HL-60 (cell line): Measurements from ENCODE around the gene FAM219A.
"Not testable (repeated sequence)": the region's sequence is repeated elsewhere in the genome, so short reads cannot be mapped to it uniquely, and the experiment has no call there.

Experiments used
- DNase-seq, 2 experiments: peaks; one replicate each; pipeline ENCODE4 v3.0.0-alpha.2; 2010 to 2020; ENCODE audit warnings: low read depth in 1 of 2, low spot score in 1 of 2
- H3K27ac ChIP-seq: fragments of 250-450 bp; sonication (Bioruptor Pico); replicated peaks from 2 replicates; pipeline ENCODE4 v1.5.1; 2020; ENCODE audit warnings: mild to moderate bottlenecking, moderate library complexity
- H3K27me3 ChIP-seq: fragments of 250-450 bp; sonication (Bioruptor Pico); 2 replicates; pipeline ENCODE4 v1.5.1; 2021; ENCODE audit warnings: mild to moderate bottlenecking, moderate library complexity; ENCODE audit not compliant: insufficient read depth, poor library complexity, severe bottlenecking
- H3K4me3 ChIP-seq: replicated peaks from 2 replicates; pipeline ENCODE4 v1.5.1; 2011; ENCODE audit warnings: mild to moderate bottlenecking, control low read depth, low read length; ENCODE audit not compliant: insufficient read depth
- CTCF ChIP-seq: IDR thresholded peaks from one replicate; pipeline ENCODE4 v1.5.1; 2011; ENCODE audit warnings: low read length, control low read depth, inconsistent platforms; ENCODE audit not compliant: insufficient read depth
- GABPA ChIP-seq: IDR thresholded peaks from 2 replicates; pipeline ENCODE4 v1.6.1; 2012; ENCODE audit warnings: low read depth
- POLR2AphosphoS5 ChIP-seq: IDR thresholded peaks from 2 replicates; pipeline ENCODE4 v1.6.1; 2012; ENCODE audit warnings: low read depth
- REST ChIP-seq: IDR thresholded peaks from 2 replicates; pipeline ENCODE4 v1.6.1; 2012; ENCODE audit warnings: low read depth; ENCODE audit not compliant: insufficient replicate concordance
- SPI1 ChIP-seq: IDR thresholded peaks from 2 replicates; pipeline ENCODE4 v1.6.1; 2012; ENCODE audit warnings: low read depth, mild to moderate bottlenecking, borderline replicate concordance

Gene FAM219A

GRCh38 chr9:34365282-34365681 is 93.1 kb downstream of the FAM219A start:
- Histone ChIP-seq H3K27ac (no peak overlapping the region), H3K27me3 (no peaks in the 10 kb centered on the region), H3K4me3 (no peak overlapping the region)
- no peak for DNase-seq
- TF ChIP-seq SPI1, result no peak
- no peak for TF ChIP-seq CTCF
- no peak for TF ChIP-seq GABPA
- TF ChIP-seq POLR2AphosphoS5, result no peak
- no peak for TF ChIP-seq REST

- no peak overlapping the region for H3K4me3 ChIP-seq
- DNase-seq, result no peak
- TF ChIP-seq POLR2AphosphoS5 (no peak), REST (no peak), CTCF (no peak), GABPA (no peak), SPI1 (no peak)
- no peak overlapping the region for H3K27ac ChIP-seq
- no peaks in the 10 kb centered on the region for H3K27me3 ChIP-seq
Measured at GRCh38 chr9:34363619-34364351, 94.6 kb downstream of the FAM219A start.

- TF ChIP-seq REST, result no peak
- TF ChIP-seq CTCF, result no peak
- no peak for TF ChIP-seq GABPA
- no peak for TF ChIP-seq SPI1
- TF ChIP-seq POLR2AphosphoS5, result no peak
- Histone ChIP-seq H3K4me3 (no peak overlapping the region), H3K27me3 (no peaks in the 10 kb centered on the region), H3K27ac (no peak overlapping the region)
- DNase-seq, result no peak
Measured at GRCh38 chr9:34362614-34363214, 95.7 kb downstream of the FAM219A start.

GRCh38 chr9:34352957-34353356 is 105.4 kb downstream of the FAM219A start:
- not testable (repeated sequence) for H3K27ac ChIP-seq, H3K4me3 ChIP-seq, H3K27me3 ChIP-seq, DNase-seq

GRCh38 chr9:34352122-34352652 is 106.2 kb downstream of the FAM219A start:
- H3K27me3 ChIP-seq, H3K27ac ChIP-seq, H3K4me3 ChIP-seq, DNase-seq: not testable (repeated sequence)
